Neural cell (in vitro differentiated cells): ENCODE measurements around the gene AVL9. TPM values are rescaled to one million over a fixed set of nuclear protein-coding genes. Genes with fewer than 3 reads are reported as not detected.
"Not testable (repeated sequence)": the region's sequence is repeated elsewhere in the genome, so short reads cannot be mapped to it uniquely, and the experiment has no call there.

Experiments
- H2AFZ ChIP-seq: fragments of 200-600, 300-800 bp; sonication (generic), shearing (Covaris generic); 2 replicates; pipeline ENCODE4 v1.6.0; 2014; ENCODE audit warnings: low read depth, mild to moderate bottlenecking, antibody characterized with exemption, low read length, moderate library complexity
- H3F3A ChIP-seq: fragments of 200-600 bp; shearing (Covaris generic); 2 replicates; pipeline ENCODE4 v1.6.1; 2016; ENCODE audit warnings: mild to moderate bottlenecking, moderate library complexity, mixed read lengths, antibody characterized with exemption, low read length; ENCODE audit not compliant: insufficient read depth, poor library complexity, severe bottlenecking
- H3K27ac ChIP-seq: fragments of 200-600, 300-800 bp; sonication (generic), shearing (Covaris generic); 2 replicates; pipeline ENCODE4 v1.5.1; 2014; ENCODE audit warnings: mild to moderate bottlenecking, low read length, moderate library complexity
- H3K27me3 ChIP-seq: fragments of 300-800, 200-600 bp; sonication (generic), shearing (Covaris generic); 2 replicates; pipeline ENCODE4 v1.6.0; 2014; ENCODE audit warnings: mild to moderate bottlenecking, low read depth, low read length, moderate library complexity; ENCODE audit not compliant: insufficient read depth
- H3K36me3 ChIP-seq: fragments of 300-800, 200-600 bp; sonication (generic), shearing (Covaris generic); 2 replicates; pipeline ENCODE4 v1.5.1; 2014; ENCODE audit warnings: mild to moderate bottlenecking, antibody characterized with exemption, low read length, moderate library complexity; ENCODE audit not compliant: insufficient read depth
- H3K4me2 ChIP-seq: fragments of 300-800, 200-600 bp; sonication (generic), shearing (Covaris generic); 2 replicates; pipeline ENCODE4 v1.6.0; 2014; ENCODE audit warnings: mild to moderate bottlenecking, low read length
- H3K4me3 ChIP-seq: fragments of 300-800, 200-600 bp; sonication (generic), shearing (Covaris generic); 2 replicates; pipeline ENCODE4 v1.5.1; 2014; ENCODE audit warnings: mild to moderate bottlenecking, low read length, moderate library complexity
- H3K79me2 ChIP-seq: fragments of 200-600 bp; shearing (Covaris generic); replicated peaks from 2 replicates; pipeline ENCODE4 v1.6.0; 2014; ENCODE audit warnings: mild to moderate bottlenecking, low read length, moderate library complexity; ENCODE audit not compliant: insufficient read depth
- H3K9ac ChIP-seq: fragments of 300-800, 200-600 bp; sonication (generic), shearing (Covaris generic); 2 replicates; pipeline ENCODE4 v1.6.1; 2016; ENCODE audit warnings: mild to moderate bottlenecking, low read length, mixed read lengths
- H3K9me2 ChIP-seq: fragments of 200-600 bp; shearing (Covaris generic); 2 replicates; pipeline ENCODE4 v1.6.1; 2016; ENCODE audit warnings: mild to moderate bottlenecking, low read length, mixed read lengths; ENCODE audit not compliant: insufficient read depth
- H3K9me3 ChIP-seq: fragments of 200-600, 300-800 bp; sonication (generic), shearing (Covaris generic); 2 replicates; pipeline ENCODE4 v1.6.1; 2016; ENCODE audit warnings: mild to moderate bottlenecking, mixed run types, low read length, moderate library complexity, mixed read lengths
- H4K20me1 ChIP-seq: fragments of 200-600 bp; shearing (Covaris generic); 2 replicates; pipeline ENCODE4 v1.6.1; 2016; ENCODE audit warnings: mild to moderate bottlenecking, mixed run types; ENCODE audit not compliant: insufficient read depth
- EZH2 ChIP-seq: fragments of 200-600, 300-800 bp; shearing (Covaris generic), sonication (generic); IDR thresholded peaks from 2 replicates; pipeline ENCODE4 v1.6.1; 2014; ENCODE audit warnings: antibody characterized with exemption, low read length, borderline replicate concordance, mild to moderate bottlenecking; ENCODE audit not compliant: insufficient read depth, poor library complexity, severe bottlenecking
- POLR2AphosphoS5 ChIP-seq: IDR thresholded peaks from 2 replicates; pipeline ENCODE4 v1.6.1; 2012
- RAD21 ChIP-seq: fragments of 450-650 bp; conservative IDR thresholded peaks from 2 replicates; pipeline ENCODE4 v1.6.1; 2014; ENCODE audit warnings: antibody characterized with exemption, mild to moderate bottlenecking, moderate library complexity
- SMC3 ChIP-seq: fragments of 450-650 bp; conservative IDR thresholded peaks from 2 replicates; pipeline ENCODE4 v1.6.1; 2014; ENCODE audit warnings: antibody characterized with exemption, mild to moderate bottlenecking, moderate library complexity; ENCODE audit not compliant: poor library complexity
- TAF1 ChIP-seq: IDR thresholded peaks from 2 replicates; pipeline ENCODE4 v1.6.1; 2012; ENCODE audit warnings: low read depth
- polyA plus RNA-seq: library from polyadenylated mRNA; depleted of rRNA; stranded (reverse); fragments of >200 nt; gene quantifications from 2 replicates; pipeline ENCODE4 v1.2.3, GENCODE V29; 2014
- TF ChIP-seq, protein P1 (sequence below): fragments of 450-650 bp; IDR thresholded peaks from 2 replicates; pipeline ENCODE4 v1.5.1; 2014; ENCODE audit warnings: antibody characterized with exemption, mild to moderate bottlenecking, moderate library complexity; ENCODE audit not compliant: poor library complexity, severe bottlenecking

The AVL9 gene
- polyA plus RNA-seq, 1 donor from 2014 or later: 47.2 TPM

DNA sequence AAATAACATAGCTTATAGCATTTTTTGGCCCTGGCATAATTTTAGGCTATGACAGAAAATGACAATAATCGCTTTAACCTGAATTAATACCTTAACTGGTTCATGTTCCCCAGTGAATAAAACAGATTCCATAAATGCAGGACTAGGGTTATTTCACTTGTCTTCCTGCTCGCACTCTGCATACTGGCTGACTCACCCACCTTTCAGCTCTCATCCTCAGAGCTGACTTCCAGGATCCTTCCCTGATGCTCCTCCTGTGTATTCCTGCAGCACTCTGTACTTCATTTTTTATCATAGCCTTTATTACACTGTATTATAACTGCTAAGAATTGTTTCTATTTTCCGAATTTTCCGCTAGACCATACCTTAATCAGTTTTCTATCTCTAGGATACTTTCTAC lies 123.7 kb downstream of the AVL9 start:
- Histone ChIP-seq H3K9ac (no peak overlapping the region), H3K9me3 (no peaks in the 10 kb centered on the region), H3F3A (no peaks in the 10 kb centered on the region), H3K4me3 (no peak overlapping the region), H2AFZ (no peak overlapping the region), H3K4me2 (no peak overlapping the region), H4K20me1 (no peaks in the 10 kb centered on the region), H3K27me3 (no peaks in the 10 kb centered on the region), H3K79me2 (no peaks in the 10 kb centered on the region), H3K36me3 (no peaks in the 10 kb centered on the region), H3K9me2 (no peaks in the 10 kb centered on the region), H3K27ac (no peak overlapping the region)
- TF ChIP-seq SMC3: no peak

DNA sequence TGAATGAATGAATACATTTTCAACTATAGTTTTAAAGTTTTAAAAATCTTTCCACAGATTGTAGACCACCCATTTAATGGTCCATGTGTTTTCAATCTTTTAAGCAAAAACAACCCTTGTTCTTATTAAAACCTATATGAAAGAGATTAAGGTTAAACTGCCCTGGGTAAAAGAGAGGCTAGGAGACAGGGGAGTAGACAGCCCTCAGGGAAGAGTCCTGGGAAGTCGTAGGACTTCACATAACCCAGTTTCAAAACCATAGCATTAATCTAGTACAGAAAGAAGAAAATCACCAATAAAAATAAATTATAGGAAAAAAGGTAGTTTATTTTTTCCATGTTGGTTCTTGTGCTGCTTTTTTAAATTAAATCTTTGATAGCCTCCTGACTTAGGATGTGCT lies 124.1 kb downstream of the AVL9 start:
- H3F3A ChIP-seq, H3K36me3 ChIP-seq, H3K4me3 ChIP-seq, H3K9ac ChIP-seq, H3K4me2 ChIP-seq, H3K9me3 ChIP-seq, H3K9me2 ChIP-seq, H3K27me3 ChIP-seq, H2AFZ ChIP-seq, H3K27ac ChIP-seq, H3K79me2 ChIP-seq, H4K20me1 ChIP-seq: not testable (repeated sequence)

DNA sequence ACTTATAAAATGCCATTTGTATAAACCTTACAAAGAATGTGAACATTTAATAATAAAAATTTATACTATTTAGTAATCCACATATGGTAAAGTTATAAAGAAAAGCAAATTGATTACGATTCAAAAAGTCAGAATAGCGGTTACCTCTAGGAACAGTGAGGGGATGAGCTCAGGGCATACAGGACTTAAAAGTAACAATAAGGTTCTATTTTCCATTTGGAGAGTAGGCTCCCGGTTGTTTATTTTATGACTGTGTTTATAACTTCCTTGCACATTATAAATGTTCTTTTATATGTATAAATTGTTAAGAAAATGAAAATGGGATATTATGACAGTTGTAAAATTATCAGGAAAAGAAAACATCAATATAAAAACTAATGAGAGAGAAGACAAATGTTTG lies 135.7 kb downstream of the AVL9 start:
- H3K27ac ChIP-seq: no peak overlapping the region
- no peak overlapping the region for H3K9ac ChIP-seq
- H3K9me2 ChIP-seq: no peaks in the 10 kb centered on the region
- no peak overlapping the region for H3K4me2 ChIP-seq
- no peak overlapping the region for H3K4me3 ChIP-seq
- H3K9me3 ChIP-seq: no peaks in the 10 kb centered on the region
- no peaks in the 10 kb centered on the region for H3K36me3 ChIP-seq
- H3F3A ChIP-seq: no peaks in the 10 kb centered on the region
- no peaks in the 10 kb centered on the region for H4K20me1 ChIP-seq
- H3K79me2 ChIP-seq: no peaks in the 10 kb centered on the region
- H3K27me3 ChIP-seq: no peaks in the 10 kb centered on the region
- H2AFZ ChIP-seq: no peak overlapping the region
- TF ChIP-seq SMC3: no peak
- no peak for TF ChIP-seq POLR2AphosphoS5
- no peak for TF ChIP-seq EZH2
- no peak for TF ChIP-seq RAD21
- TF ChIP-seq, protein P1, sequence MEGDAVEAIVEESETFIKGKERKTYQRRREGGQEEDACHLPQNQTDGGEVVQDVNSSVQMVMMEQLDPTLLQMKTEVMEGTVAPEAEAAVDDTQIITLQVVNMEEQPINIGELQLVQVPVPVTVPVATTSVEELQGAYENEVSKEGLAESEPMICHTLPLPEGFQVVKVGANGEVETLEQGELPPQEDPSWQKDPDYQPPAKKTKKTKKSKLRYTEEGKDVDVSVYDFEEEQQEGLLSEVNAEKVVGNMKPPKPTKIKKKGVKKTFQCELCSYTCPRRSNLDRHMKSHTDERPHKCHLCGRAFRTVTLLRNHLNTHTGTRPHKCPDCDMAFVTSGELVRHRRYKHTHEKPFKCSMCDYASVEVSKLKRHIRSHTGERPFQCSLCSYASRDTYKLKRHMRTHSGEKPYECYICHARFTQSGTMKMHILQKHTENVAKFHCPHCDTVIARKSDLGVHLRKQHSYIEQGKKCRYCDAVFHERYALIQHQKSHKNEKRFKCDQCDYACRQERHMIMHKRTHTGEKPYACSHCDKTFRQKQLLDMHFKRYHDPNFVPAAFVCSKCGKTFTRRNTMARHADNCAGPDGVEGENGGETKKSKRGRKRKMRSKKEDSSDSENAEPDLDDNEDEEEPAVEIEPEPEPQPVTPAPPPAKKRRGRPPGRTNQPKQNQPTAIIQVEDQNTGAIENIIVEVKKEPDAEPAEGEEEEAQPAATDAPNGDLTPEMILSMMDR: no peak
- TF ChIP-seq TAF1: no peak

DNA sequence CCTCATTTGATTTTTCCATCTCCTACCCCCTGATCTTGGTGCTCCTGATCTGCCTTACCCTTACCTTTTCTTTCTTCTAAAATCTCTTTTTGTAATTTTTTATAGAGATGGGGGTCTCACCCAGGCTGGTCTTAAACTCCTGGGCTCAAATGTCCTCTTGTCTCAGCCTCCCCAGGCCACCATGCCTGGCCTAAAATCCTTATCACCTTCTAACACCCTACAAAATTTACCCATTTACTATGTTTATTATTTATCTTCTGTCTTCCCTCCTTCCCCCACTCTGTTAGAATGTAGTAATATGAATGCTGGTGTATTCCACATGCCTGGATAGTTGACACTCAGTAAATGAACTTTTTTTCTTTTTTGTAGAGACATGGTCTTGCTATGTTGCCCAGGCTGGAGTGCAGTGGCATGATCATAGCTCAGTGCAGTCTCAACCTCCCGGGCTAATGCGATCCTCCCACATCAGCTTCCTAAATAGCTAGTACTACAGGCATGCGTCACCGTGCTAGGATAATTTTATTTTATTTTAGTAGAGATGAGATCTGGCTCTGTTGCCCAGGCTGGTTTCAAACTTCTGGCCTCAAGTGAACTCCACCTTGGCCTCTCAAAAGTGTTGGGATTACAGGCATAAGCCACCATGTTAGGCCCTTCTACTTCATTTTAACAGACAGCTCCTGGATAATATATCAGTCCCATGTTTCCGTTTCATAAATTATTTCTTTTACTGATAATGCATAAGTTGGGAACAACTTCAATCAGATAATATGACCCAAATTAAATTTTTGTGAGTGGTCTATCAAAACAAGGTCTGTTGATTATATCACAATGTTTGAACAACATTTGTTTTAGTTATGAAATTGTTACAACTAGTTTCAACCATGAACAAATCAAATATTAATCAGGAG lies 136.6 kb downstream of the AVL9 start:
- H3F3A ChIP-seq, H3K9me2 ChIP-seq, H4K20me1 ChIP-seq, H3K27ac ChIP-seq, H3K79me2 ChIP-seq, H3K9ac ChIP-seq, H3K9me3 ChIP-seq, H3K36me3 ChIP-seq, H3K27me3 ChIP-seq, H3K4me3 ChIP-seq, H3K4me2 ChIP-seq, H2AFZ ChIP-seq: not testable (repeated sequence)

DNA sequence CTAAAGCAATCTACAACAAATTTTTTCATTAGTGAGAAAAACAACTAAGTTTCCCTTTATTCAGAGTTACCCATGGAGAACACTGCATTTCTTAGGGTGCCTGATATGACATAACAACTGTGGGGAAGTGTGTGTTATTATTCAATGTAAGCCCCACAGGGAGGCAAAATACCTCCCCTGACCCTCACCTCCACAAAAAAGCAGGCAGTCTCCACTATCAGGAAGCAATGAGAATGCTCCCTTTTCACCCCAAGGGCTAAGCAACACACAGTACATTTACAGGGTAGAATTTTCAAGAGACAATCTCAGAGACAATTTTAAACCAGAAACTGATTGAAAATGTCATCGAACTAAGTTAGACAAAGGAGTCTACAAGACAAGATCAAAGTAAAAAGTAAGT lies 138.2 kb downstream of the AVL9 start:
- not testable (repeated sequence) for H3F3A ChIP-seq, H3K4me3 ChIP-seq, H3K4me2 ChIP-seq, H3K27ac ChIP-seq, H3K9me2 ChIP-seq, H4K20me1 ChIP-seq, H3K9ac ChIP-seq, H3K9me3 ChIP-seq, H3K36me3 ChIP-seq, H2AFZ ChIP-seq, H3K79me2 ChIP-seq, H3K27me3 ChIP-seq

DNA sequence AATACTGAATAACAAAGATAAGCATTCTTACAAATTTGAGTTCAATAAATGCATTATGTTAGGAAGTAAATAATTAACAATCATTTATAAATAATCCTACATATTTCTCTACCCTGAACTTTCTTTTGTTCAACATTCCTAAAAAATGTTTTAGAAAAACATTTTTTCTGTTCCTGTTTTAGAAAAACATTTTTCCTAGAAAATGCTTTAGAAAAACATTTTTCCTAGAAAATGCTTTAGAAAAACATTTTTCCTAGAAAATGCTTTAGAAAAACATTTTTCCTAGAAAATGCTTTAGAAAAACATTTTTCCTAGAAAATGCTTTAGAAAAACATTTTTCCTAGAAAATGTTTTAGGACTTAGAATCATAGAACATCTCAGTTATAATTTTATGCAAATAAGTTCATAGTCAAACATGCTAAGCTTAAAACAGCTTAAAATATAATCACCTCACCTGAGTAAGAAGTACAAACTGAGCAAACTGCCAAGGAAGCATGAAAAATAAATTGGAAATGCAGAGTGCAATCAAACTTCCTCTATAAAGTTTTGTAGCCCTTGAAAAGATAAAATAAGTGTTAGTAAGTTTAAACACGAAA lies 139.6 kb downstream of the AVL9 start:
- not testable (repeated sequence) for H3K36me3 ChIP-seq, H3K27me3 ChIP-seq, H3K4me2 ChIP-seq, H3K27ac ChIP-seq, H4K20me1 ChIP-seq, H2AFZ ChIP-seq, H3F3A ChIP-seq, H3K4me3 ChIP-seq, H3K9me3 ChIP-seq, H3K9ac ChIP-seq, H3K9me2 ChIP-seq, H3K79me2 ChIP-seq
